Measurements from ENCODE around the gene DLGAP5. TPM values are rescaled to one million over a fixed set of nuclear protein-coding genes. Genes with fewer than 3 reads are reported as not detected.

DLGAP5 gene
- total RNA-seq, 2 donors from 2014 or later = 4.0 to 8.1 TPM

- ATAC-seq (no peak), DNase-seq (no peak)
- intact Hi-C loops (cut with DNase I, micrococcal nuclease) = no loop called here
Measured at GRCh38 chr14:55136885-55137786, 54.2 kb downstream of the DLGAP5 start.

- intact Hi-C loops (cut with DNase I, micrococcal nuclease) = no loop called here
- DNase-seq (no peak), ATAC-seq (no peak)
Measured at GRCh38 chr14:55136241-55136640, 55.1 kb downstream of the DLGAP5 start.

GRCh38 chr14:55133416-55133815 lies 58.0 kb downstream of the DLGAP5 start:
- no peak for ATAC-seq
- intact Hi-C loops (cut with DNase I, micrococcal nuclease) = no loop called here
- no peak for DNase-seq

GRCh38 chr14:55131370-55132137 lies 59.8 kb downstream of the DLGAP5 start:
- intact Hi-C loops (cut with DNase I, micrococcal nuclease) = no loop called here
- DNase-seq (peak in 1 of 2 donors; percentile 53), ATAC-seq (peak; percentile 14)

GRCh38 chr14:55130196-55130550 lies 61.2 kb downstream of the DLGAP5 start:
- ATAC-seq = no peak
- DNase-seq = peak in 1 of 2 donors; percentile 35
- intact Hi-C loops (cut with DNase I, micrococcal nuclease) = no loop called here

GRCh38 chr14:55129428-55130195 lies 61.8 kb downstream of the DLGAP5 start:
- ATAC-seq = no peak
- intact Hi-C loops (cut with DNase I, micrococcal nuclease) = no loop called here
- peak in 1 of 2 donors; percentile 71 for DNase-seq

- DNase-seq (peak; percentile 81 to 89), ATAC-seq (peak; percentile 55)
- intact Hi-C loops (cut with DNase I, micrococcal nuclease) = no loop called here
Measured at GRCh38 chr14:55129086-55129427, 62.3 kb downstream of the DLGAP5 start, which contains the start of gene LGALS3. LGALS3 (plus strand) TSS chr14:55129252; CDS start chr14:55137374, 8,122 bp downstream.

- DNase-seq = no peak
- intact Hi-C loops (cut with DNase I, micrococcal nuclease) = no loop called here
- ATAC-seq = peak; percentile 33
Measured at GRCh38 chr14:55128386-55129085, 62.8 kb downstream of the DLGAP5 start.

- ATAC-seq = peak; percentile 41
- intact Hi-C loops (cut with DNase I, micrococcal nuclease) = no loop called here
- DNase-seq = peak in 1 of 2 donors; percentile 58
Measured at GRCh38 chr14:55127460-55127951, 63.9 kb downstream of the DLGAP5 start.

- DNase-seq (no peak), ATAC-seq (peak; percentile 40)
- intact Hi-C loops (cut with DNase I, micrococcal nuclease) = no loop called here
Measured at GRCh38 chr14:55126932-55127459, 64.4 kb downstream of the DLGAP5 start.

- DNase-seq (no peak), ATAC-seq (no peak)
- intact Hi-C loops (cut with DNase I, micrococcal nuclease) = no loop called here
Measured at GRCh38 chr14:55126034-55126433, 65.4 kb downstream of the DLGAP5 start.

GRCh38 chr14:55125403-55125802 lies 66.0 kb downstream of the DLGAP5 start:
- intact Hi-C loops (cut with DNase I, micrococcal nuclease) = no loop called here
- peak; percentile 80 to 91 for DNase-seq
- ATAC-seq = peak; percentile 43

- intact Hi-C loops (cut with DNase I, micrococcal nuclease) = no loop called here
- ATAC-seq (no peak), DNase-seq (no peak)
Measured at GRCh38 chr14:55124774-55125386, 66.5 kb downstream of the DLGAP5 start.

- no peak for DNase-seq
- intact Hi-C loops (cut with DNase I, micrococcal nuclease) = no loop called here
- ATAC-seq = no peak
Measured at GRCh38 chr14:55123852-55124639, 67.3 kb downstream of the DLGAP5 start.

GRCh38 chr14:55123101-55123500 lies 68.3 kb downstream of the DLGAP5 start:
- DNase-seq = no peak
- intact Hi-C loops (cut with DNase I, micrococcal nuclease) = no loop called here
- ATAC-seq = no peak

GRCh38 chr14:55122440-55122986 lies 68.9 kb downstream of the DLGAP5 start:
- DNase-seq (peak; percentile 87 to 96), ATAC-seq (peak; percentile 63)
- intact Hi-C loops (cut with DNase I, micrococcal nuclease) = no loop called here

Data from left colon (tissue), 2 donors.